B cell (primary cell): ENCODE data around the gene ADAMTS2. TPM values are rescaled to one million over a fixed set of nuclear protein-coding genes. Genes with fewer than 3 reads are reported as not detected.

Source experiments
- ATAC-seq: fragments of 200-7000 bp; cut with Tn5 transposase; one replicate; pipeline ENCODE4 v1.10.0; 2021; ENCODE audit warnings: low read depth, mild to moderate bottlenecking, moderate number of reproducible peaks, moderate library complexity
- CTCF ChIA-PET: fragments of 350-600 bp; sonication (Branson Sonifier 250); formaldehyde crosslinking; loops from one replicate; lab custom pipeline; 2021; ENCODE audit warnings: antibody characterized with exemption, inconsistent platforms; lab: Charles Lee
- POLR2A ChIA-PET: fragments of 350-600 bp; sonication (Branson Sonifier 250); formaldehyde crosslinking; loops from one replicate; lab custom pipeline; 2021; ENCODE audit warnings: antibody characterized with exemption; lab: Charles Lee
- DNase-seq: peaks from one replicate; pipeline ENCODE4 v3.0.0; 2013
- H2AFZ ChIP-seq: 2 replicates; pipeline ENCODE4 v1.6.1; 2012; ENCODE audit warnings: mild to moderate bottlenecking, low read depth, low read length; ENCODE audit not compliant: insufficient read depth, poor library complexity, severe bottlenecking
- H3K27ac ChIP-seq, 2 donors: 1 replicate in 1 of 2; 2 replicates in 1 of 2; pipeline ENCODE4 v1.5.1; 2012 to 2013; ENCODE audit warnings: low read length in 2 of 2, mild to moderate bottlenecking in 2 of 2, moderate library complexity in 1 of 2
- H3K27me3 ChIP-seq, 4 experiments: fragments of 200-600 bp in 1 of 4; sonication (generic) in 1 of 4; replicated peaks in 1 of 4; 1 replicate in 2 of 4; 2 replicates in 2 of 4; pipeline versions ENCODE4 v1.6.1 to v1.7.0; 2013 to 2016; ENCODE audit warnings: low read length in 3 of 4, mild to moderate bottlenecking in 2 of 4, mixed read lengths in 1 of 4, moderate library complexity in 1 of 4; ENCODE audit not compliant: insufficient read depth in 4 of 4, control insufficient read depth in 3 of 4; ENCODE audit errors: control extremely low read depth in 1 of 4
- H3K36me3 ChIP-seq, 2 experiments: replicated peaks in 1 of 2; 1 replicate in 1 of 2; 2 replicates in 1 of 2; pipeline versions ENCODE4 v1.6.1 to v1.7.1; 2013; ENCODE audit warnings: low read length in 1 of 2; ENCODE audit not compliant: insufficient read depth in 2 of 2, control insufficient read depth in 1 of 2; ENCODE audit errors: control extremely low read depth in 1 of 2, extremely low read depth in 1 of 2
- H3K4me1 ChIP-seq, 2 donors: fragments of 200-600 bp in 1 of 2; sonication (generic) in 1 of 2; 1 replicate in 1 of 2; 2 replicates in 1 of 2; pipeline versions ENCODE4 v1.5.1 to v1.6.1; 2013 to 2017; ENCODE audit warnings: low read length in 2 of 2; ENCODE audit not compliant: control insufficient read depth in 2 of 2, insufficient read depth in 2 of 2
- H3K4me2 ChIP-seq: replicated peaks from 2 replicates; pipeline ENCODE3; 2012; ENCODE audit warnings: mild to moderate bottlenecking, low read depth, low read length; ENCODE audit not compliant: poor library complexity, severe bottlenecking
- H3K4me3 ChIP-seq, 5 experiments: fragments of 200-600 bp in 1 of 5; sonication (generic) in 1 of 5; 1 replicate in 3 of 5; 2 replicates in 2 of 5; pipeline versions ENCODE4 v1.5.1 to v1.7.0; 2011 to 2016; ENCODE audit warnings: low read length in 4 of 5, mild to moderate bottlenecking in 4 of 5, low read depth in 2 of 5, control low read depth in 1 of 5, moderate library complexity in 1 of 5; ENCODE audit not compliant: insufficient read depth in 1 of 5; ENCODE audit errors: control extremely low read depth in 1 of 5, extremely low read depth in 1 of 5
- H3K79me2 ChIP-seq: fragments of 200-600 bp; sonication (generic); one replicate; pipeline ENCODE4 v1.6.0; 2016; ENCODE audit warnings: low read length; ENCODE audit not compliant: control insufficient read depth, insufficient read depth
- H3K9ac ChIP-seq: fragments of 200-600 bp; sonication (generic); 2 replicates; pipeline ENCODE4 v1.6.1; 2017; ENCODE audit warnings: mild to moderate bottlenecking, low read length, moderate library complexity
- H3K9me3 ChIP-seq, 3 donors: one replicate each; pipeline versions ENCODE4 v1.6.1 to v1.7.1; 2013; ENCODE audit warnings: low read length in 2 of 3; ENCODE audit not compliant: control insufficient read depth in 2 of 3, insufficient read depth in 1 of 3; ENCODE audit errors: control extremely low read depth in 1 of 3
- H4K20me1 ChIP-seq: 2 replicates; pipeline ENCODE4 v1.6.0; 2012; ENCODE audit warnings: mild to moderate bottlenecking, low read length; ENCODE audit not compliant: insufficient read depth, control insufficient read depth, poor library complexity, severe bottlenecking
- H3K27ac Mint-ChIP-seq: one replicate; pipeline ENCODE4 v1.8.0; 2021; ENCODE audit warnings: mixed read lengths
- H3K27me3 Mint-ChIP-seq: one replicate; pipeline ENCODE4 v1.8.0; 2021; ENCODE audit warnings: mixed read lengths
- H3K4me1 Mint-ChIP-seq: one replicate; pipeline ENCODE4 v1.8.0; 2021; ENCODE audit warnings: mixed read lengths
- H3K4me3 Mint-ChIP-seq: one replicate; pipeline ENCODE4 v1.8.0; 2021; ENCODE audit warnings: mixed read lengths
- H3K9me3 Mint-ChIP-seq: one replicate; pipeline ENCODE4 v1.8.0; 2022; ENCODE audit warnings: mixed read lengths; ENCODE audit not compliant: insufficient read depth
- EZH2 ChIP-seq: IDR thresholded peaks from 2 replicates; pipeline ENCODE4 v1.6.1; 2012; ENCODE audit warnings: borderline replicate concordance, low read depth, mild to moderate bottlenecking, moderate library complexity, low read length; ENCODE audit not compliant: insufficient read depth, poor library complexity, severe bottlenecking
- WGBS: methylation state at CpG from one replicate; pipeline ENCODE4 v1.1.5; 2013; ENCODE audit warnings: missing lambda C conversion rate; ENCODE audit not compliant: insufficient coverage; 5-methylcytosine and 5-hydroxymethylcytosine counted together
- intact Hi-C: fragments of 100-400 bp; cut with micrococcal nuclease; formaldehyde crosslinking; loops from one replicate; pipeline ENCODE4 v1.10.0; 2022
- polyA plus RNA-seq: library from polyadenylated mRNA; depleted of rRNA; stranded (reverse); fragments of >200 nt; gene quantifications from 2 replicates; pipeline ENCODE4 v1.2.3, GENCODE V29; 2012
- total RNA-seq, 2 donors: library from RNA; stranded (reverse); fragments of 120-200 nt in 1 of 2; gene quantifications; 1 replicate in 1 of 2; 2 replicates in 1 of 2; pipeline versions ENCODE4 v1.2.3 to v1.2.4, GENCODE V29; 2013 to 2022
- TF ChIP-seq, protein P1 (sequence below): fragments of 200-600 bp; IDR thresholded peaks from one replicate; pipeline ENCODE4 v1.8.0; 2022; ENCODE audit warnings: antibody characterized with exemption, mild to moderate bottlenecking

ADAMTS2 gene
- total and polyA plus RNA-seq, 2 donors (not counting 1 experiment from before 2014, with no cell fraction given): not detected

DNA sequence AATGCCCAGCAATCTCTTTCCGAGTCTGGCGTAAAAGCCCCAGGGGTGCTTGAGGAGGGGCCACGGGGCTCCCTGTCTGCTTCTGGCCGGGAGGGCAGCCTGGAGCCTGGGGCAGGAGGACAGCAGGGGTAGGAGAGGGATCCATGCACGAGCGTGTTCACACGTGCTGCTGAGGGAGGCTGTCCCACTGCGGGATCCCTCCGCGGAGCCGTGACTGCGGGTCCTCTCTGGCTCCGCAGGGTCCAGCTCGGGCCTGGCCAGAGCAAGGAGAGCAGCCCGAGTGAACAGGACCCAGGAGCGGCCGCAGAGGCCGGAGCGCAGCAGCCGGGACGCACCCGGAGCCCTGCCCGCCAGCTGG, 206.7 kb downstream of the ADAMTS2 start:
- H3K27me3 ChIP-seq: no peaks in the 10 kb centered on the region
- intact Hi-C loops: no loop called here
- ChIA-PET CTCF (no interaction called here), POLR2A (no interaction called here)
- H3K27me3 Mint-ChIP-seq: no peaks in the 10 kb centered on the region
- H3K27ac Mint-ChIP-seq: no peak overlapping the region
- H3K36me3 ChIP-seq: no peaks in the 10 kb centered on the region
- H3K4me1 Mint-ChIP-seq: peaks cover 5% of the 10 kb centered on the region
- no peak overlapping the region for H3K4me3 Mint-ChIP-seq
- H3K4me1 ChIP-seq: no peaks in the 10 kb centered on the region
- TF ChIP-seq, protein P1, sequence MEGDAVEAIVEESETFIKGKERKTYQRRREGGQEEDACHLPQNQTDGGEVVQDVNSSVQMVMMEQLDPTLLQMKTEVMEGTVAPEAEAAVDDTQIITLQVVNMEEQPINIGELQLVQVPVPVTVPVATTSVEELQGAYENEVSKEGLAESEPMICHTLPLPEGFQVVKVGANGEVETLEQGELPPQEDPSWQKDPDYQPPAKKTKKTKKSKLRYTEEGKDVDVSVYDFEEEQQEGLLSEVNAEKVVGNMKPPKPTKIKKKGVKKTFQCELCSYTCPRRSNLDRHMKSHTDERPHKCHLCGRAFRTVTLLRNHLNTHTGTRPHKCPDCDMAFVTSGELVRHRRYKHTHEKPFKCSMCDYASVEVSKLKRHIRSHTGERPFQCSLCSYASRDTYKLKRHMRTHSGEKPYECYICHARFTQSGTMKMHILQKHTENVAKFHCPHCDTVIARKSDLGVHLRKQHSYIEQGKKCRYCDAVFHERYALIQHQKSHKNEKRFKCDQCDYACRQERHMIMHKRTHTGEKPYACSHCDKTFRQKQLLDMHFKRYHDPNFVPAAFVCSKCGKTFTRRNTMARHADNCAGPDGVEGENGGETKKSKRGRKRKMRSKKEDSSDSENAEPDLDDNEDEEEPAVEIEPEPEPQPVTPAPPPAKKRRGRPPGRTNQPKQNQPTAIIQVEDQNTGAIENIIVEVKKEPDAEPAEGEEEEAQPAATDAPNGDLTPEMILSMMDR: no peak
- TF ChIP-seq EZH2: no peak
- DNase-seq: no peak
- H3K9ac ChIP-seq: no peak overlapping the region
- no peak overlapping the region for H3K4me2 ChIP-seq
- H4K20me1 ChIP-seq: no peaks in the 10 kb centered on the region
- no peak for ATAC-seq
- peaks cover 0 to 18% (median 0%) of the 10 kb centered on the region in 3 donors for H3K9me3 ChIP-seq
- H2AFZ ChIP-seq: no peak overlapping the region
- H3K27ac ChIP-seq: no peak overlapping the region
- H3K9me3 Mint-ChIP-seq: no peaks in the 10 kb centered on the region
- H3K4me3 ChIP-seq: no peak overlapping the region
- WGBS: 87% methylated on average over 19 of the region's 23 CpGs
- H3K79me2 ChIP-seq: no peaks in the 10 kb centered on the region

DNA sequence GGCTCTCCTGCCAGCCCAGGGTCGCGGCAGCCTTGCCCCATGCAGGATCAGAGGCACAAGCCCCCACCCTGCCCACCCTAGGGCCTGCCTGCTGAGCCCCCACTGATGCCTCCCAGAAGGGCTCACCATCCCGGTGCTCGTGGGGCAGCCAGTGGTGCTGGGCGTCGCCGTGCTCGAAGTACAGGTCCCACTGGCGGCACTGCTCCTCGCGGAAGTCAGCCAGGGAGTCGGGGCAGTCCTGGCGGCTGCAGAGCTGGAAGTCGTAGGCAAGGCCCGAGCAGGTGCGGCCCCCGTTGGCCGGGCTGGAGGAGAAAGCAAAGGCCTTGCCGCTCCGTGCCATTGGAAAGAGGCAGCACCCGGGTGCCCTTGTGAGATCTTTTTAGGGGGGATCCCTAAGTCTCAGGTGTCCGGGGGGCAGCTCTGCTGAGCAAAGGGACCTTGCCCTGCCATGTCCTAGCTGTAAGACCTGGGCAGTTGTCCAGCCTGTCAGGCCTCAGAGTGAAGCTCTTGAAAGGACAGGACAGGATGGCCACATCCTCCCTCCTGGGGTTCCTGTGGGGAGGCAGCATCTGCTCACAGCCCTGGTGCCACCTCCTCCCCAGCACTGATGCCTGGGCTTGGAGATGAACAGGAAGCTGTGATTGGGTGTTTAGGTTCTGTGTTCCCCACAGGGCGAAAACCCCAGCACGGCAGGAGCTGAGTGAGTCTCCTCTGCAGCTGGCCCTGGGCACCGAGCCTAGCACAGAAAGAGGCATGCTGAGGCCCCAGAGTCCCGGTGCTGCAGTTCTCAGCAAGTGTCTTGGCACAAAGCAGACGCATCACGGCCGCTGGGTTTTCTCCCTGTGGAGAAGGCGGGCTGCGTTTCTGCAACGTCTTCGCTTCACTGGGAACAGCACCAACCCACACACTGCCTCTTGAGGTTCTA, 207.4 kb downstream of the ADAMTS2 start:
- no peak overlapping the region for H3K4me3 Mint-ChIP-seq
- no peaks in the 10 kb centered on the region for H3K4me1 ChIP-seq
- DNase-seq (no peak), ATAC-seq (no peak)
- no peak overlapping the region for H2AFZ ChIP-seq
- no peak overlapping the region for H3K27ac Mint-ChIP-seq
- 88% methylated on average over 30 of the region's 33 CpGs for WGBS
- no peaks in the 10 kb centered on the region for H3K9me3 Mint-ChIP-seq
- H3K4me1 Mint-ChIP-seq: peaks cover 5% of the 10 kb centered on the region
- no peaks in the 10 kb centered on the region for H3K36me3 ChIP-seq
- intact Hi-C loops: no loop called here
- H3K27me3 Mint-ChIP-seq: no peaks in the 10 kb centered on the region
- H3K9ac ChIP-seq: no peak overlapping the region
- H3K79me2 ChIP-seq: no peaks in the 10 kb centered on the region
- no peak overlapping the region for H3K4me3 ChIP-seq
- peaks cover 0 to 18% (median 0%) of the 10 kb centered on the region in 3 donors for H3K9me3 ChIP-seq
- H3K27me3 ChIP-seq: no peaks in the 10 kb centered on the region
- TF ChIP-seq, protein P1: no peak
- no peak for TF ChIP-seq EZH2
- POLR2A ChIA-PET: no interaction called here
- CTCF ChIA-PET: no interaction called here
- H3K27ac ChIP-seq: no peak overlapping the region
- H4K20me1 ChIP-seq: no peaks in the 10 kb centered on the region
- H3K4me2 ChIP-seq: no peak overlapping the region
